Activated CD4-positive, alpha-beta T cell treated with anti-CD3 and anti-CD28 coated beads, Interleukin-2, amount 50 U/mL, for 1 hour (primary cell): ENCODE measurements around the gene SERPINB4.
"Not testable (repeated sequence)": the region's sequence is repeated elsewhere in the genome, so short reads cannot be mapped to it uniquely, and the experiment has no call there.

Experiments
- DNase-seq: peaks from one replicate; pipeline ENCODE4 v3.0.0-alpha.2; 2020

SERPINB4 gene

GRCh38 chr18:63644142-63644541 lies at the start of gene SERPINB4:
Gene SERPINB4, minus strand, starts transcription at chr18:63644256. Its CDS starts 679 bp downstream, at chr18:63643577.
- DNase-seq, result not testable (repeated sequence)

GRCh38 chr18:63689064-63689463 lies 45.0 kb upstream of the SERPINB4 start:
- DNase-seq, result no peak

DNA sequence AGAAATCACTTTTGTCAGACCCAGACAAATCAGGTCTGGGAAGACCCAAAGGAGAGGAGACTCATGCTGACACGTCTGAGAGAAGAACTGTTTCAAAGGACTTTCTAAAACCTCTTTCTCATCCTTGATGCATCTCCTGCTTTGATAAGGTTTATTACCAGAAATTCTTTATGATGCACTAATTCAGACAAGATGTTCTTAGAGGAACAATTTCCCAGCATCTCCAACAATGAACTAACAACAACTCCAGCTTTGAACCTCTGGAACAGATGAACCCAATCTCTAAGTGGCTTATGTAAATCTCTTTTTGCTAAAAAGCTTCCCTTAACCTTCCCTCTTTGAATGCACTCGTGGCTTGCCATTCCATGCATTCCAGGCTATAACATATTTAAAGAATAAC lies 42.8 kb upstream of the SERPINB4 start:
- no peak for DNase-seq

DNA sequence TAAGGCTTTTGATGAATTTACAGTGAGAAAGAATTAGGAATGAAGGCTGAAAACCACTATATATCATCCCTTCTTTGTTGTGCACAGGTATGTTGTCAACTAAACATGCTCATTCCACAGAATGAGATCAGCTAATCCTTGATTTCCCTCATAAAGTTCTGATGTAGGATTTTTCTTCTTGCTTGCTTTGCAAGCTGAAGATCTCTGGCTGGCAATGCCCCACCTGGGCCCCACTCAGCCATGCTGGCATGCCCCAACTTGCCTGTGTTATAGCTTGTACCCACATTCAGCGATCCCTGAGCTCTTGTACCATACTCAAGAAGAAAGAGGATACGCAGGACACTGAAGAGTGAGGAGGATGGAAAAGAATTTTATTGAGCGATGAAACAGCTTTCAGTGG lies 40.7 kb upstream of the SERPINB4 start:
- no peak for DNase-seq

- DNase-seq, result no peak
Observed at GRCh38 chr18:63683890-63684289, 39.8 kb upstream of the SERPINB4 start.

DNA sequence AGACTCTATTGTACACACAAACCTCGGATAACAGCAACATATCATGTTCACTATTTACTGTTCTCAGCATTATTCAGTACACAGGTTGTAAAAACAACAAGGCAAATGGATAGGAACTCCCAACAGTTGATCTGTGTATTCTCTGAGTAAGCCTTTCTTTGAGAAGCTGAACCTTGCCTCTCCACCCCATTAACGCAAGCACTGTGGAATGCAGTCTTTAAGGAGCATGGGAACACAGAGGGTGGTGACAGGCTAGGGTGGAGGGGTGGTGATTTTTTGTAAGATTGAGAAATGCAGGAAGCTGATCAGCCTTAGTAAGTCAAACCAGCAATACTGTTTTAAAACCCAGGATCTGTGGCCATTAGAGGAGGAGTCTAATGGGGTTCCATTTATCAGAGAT lies 39.1 kb upstream of the SERPINB4 start:
- DNase-seq, result no peak

GRCh38 chr18:63681449-63682340 lies 37.6 kb upstream of the SERPINB4 start:
- no peak for DNase-seq

- DNase-seq, result no peak
Observed at GRCh38 chr18:63679820-63680606, 36.0 kb upstream of the SERPINB4 start.

GRCh38 chr18:63677500-63678225 lies 33.6 kb upstream of the SERPINB4 start:
- DNase-seq, result no peak

- DNase-seq, result no peak
Observed at GRCh38 chr18:63676526-63677323, 32.7 kb upstream of the SERPINB4 start.

- no peak for DNase-seq
Observed at GRCh38 chr18:63664571-63664970, 20.5 kb upstream of the SERPINB4 start.

DNA sequence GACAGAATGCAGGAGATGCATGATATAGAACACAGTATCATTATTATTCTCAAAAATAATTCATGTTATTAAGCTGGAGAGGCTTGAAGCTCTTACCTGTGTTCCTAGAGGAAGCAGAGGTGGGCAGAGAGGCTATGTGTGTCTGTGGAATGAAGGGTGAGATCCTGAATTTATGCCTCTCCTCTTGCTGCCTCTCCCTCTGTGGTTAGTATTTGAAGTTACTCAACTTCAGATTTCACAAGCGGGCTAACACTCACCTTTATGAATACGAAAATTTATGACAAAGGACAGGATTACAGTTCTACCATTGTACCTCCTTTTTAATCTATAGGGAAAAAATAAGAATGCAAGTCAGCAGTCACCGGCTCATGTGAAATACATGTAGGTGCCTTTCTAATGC lies 17.7 kb upstream of the SERPINB4 start, which contains the start of gene SERPINB3:
Gene SERPINB3, minus strand, starts transcription at position 144 of the 400 bp plus-strand sequence. CDS start 677 bp downstream, outside the sequence.
- DNase-seq, result not testable (repeated sequence)

DNA sequence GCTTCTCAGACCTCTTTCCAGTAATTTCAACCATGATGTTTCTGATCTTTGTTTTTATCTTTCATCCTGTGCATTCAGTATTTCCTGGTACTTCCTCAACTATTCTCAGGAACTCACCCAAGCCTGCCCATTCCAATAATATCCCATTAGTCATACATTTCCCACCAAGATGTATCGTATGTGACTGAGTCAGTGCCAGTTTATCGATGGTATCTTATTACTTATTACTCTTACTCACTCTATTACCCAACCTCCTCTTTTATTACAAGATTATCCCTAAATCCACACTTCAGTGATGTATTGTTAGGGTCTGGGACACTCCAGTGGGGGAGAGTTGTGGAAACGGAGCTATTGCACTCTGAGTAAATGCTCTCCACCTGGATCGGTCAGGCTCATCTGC lies 14.9 kb upstream of the SERPINB4 start:
- DNase-seq, result not testable (repeated sequence)

- DNase-seq, result not testable (repeated sequence)
Observed at GRCh38 chr18:63650271-63650670, 6.2 kb upstream of the SERPINB4 start.

DNA sequence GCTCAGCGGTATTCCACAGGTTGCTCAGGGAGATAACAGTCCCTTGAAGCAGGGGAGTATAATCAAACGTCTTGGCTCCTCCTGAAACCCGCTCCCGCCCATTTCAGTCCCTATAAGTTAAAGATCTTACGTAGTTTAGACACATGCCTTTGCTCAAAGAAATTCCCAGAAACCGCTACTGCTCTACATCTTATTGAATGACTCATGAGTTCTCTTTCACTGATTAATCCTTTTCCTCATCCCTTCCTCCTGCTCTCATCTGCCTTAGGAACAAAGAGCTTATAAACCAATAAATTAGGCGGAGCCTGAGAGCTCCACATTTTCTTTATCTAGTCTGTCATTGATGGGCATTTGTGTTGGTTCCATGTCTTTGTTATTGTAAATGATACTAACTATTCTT lies 4.2 kb upstream of the SERPINB4 start:
- DNase-seq, result no peak

DNA sequence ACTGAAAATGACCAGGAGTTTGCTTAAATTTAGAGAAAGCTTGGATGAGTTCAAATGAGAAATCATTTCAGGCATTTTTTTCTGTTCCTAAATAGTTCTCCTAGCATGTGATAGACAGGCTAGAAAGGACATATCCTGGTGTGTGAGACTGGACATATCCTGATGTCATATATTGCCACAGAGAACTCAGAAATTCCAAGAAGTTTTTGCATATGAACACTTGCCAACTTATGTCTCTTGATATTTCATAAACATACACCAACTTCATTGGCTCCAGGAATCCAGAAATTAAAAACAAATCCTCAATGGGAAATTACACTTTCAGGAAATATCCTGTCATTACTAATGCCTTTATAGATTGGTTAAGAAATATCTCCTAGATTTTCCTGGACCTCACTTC lies 2.9 kb upstream of the SERPINB4 start:
- no peak for DNase-seq

DNA sequence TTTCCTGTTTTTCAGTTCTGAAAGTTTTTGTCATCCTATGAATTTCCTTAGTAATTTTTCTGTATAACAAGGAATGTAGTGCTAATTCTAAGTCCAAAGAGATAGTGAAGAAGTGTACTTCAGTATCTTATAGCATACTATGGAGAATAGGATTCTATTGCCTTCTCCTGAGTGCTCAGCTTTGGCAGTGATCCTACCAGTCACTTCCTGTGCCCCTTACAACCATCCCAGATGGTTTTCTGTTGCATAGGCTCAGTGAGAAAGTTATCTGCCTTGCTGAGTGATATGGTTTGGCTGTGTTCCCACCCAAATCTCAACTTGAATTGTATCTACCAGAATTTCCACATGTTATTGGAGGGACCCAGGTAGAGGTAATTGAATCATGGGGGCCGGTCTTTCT lies 638 bp upstream of the SERPINB4 start:
- not testable (repeated sequence) for DNase-seq

GRCh38 chr18:63642668-63643356 lies 1.2 kb downstream of the SERPINB4 start:
- DNase-seq, result not testable (repeated sequence)

- DNase-seq, result not testable (repeated sequence)
Observed at GRCh38 chr18:63641157-63641680, 2.8 kb downstream of the SERPINB4 start.

- no peak for DNase-seq
Observed at GRCh38 chr18:63637703-63638102, 6.4 kb downstream of the SERPINB4 start.

GRCh38 chr18:63627819-63628218 lies 16.2 kb downstream of the SERPINB4 start:
- no peak for DNase-seq
